ENCODE data around the gene SLC9A3.

DNA sequence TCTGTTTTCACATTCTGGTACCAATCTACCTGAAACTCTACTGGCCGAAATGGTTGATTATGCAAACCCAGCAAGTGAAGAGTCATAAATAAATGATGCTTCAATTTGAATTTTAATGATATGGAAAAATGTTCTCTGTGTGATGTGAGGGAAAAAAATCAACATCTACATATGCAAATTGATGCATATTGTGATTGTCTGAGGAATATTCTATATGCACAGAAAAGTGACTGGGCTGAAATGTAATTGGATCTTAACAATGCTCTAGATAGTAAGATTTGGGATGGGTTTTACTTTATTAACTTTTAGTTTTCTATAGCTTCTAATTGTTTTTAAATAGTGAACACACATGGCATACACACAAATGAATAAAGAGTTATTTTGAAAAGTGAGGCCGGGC is 25.0 kb upstream of the SLC9A3 start:
- no peak for TF ChIP-seq SP1 (IDR thresholded peaks at IDR 0.05; ENCODE audit: low read depth)
- no peak for TF ChIP-seq ELF1 (IDR thresholded peaks at IDR 0.05; ENCODE audit: borderline replicate concordance, low read depth)
- TF ChIP-seq, protein P1, sequence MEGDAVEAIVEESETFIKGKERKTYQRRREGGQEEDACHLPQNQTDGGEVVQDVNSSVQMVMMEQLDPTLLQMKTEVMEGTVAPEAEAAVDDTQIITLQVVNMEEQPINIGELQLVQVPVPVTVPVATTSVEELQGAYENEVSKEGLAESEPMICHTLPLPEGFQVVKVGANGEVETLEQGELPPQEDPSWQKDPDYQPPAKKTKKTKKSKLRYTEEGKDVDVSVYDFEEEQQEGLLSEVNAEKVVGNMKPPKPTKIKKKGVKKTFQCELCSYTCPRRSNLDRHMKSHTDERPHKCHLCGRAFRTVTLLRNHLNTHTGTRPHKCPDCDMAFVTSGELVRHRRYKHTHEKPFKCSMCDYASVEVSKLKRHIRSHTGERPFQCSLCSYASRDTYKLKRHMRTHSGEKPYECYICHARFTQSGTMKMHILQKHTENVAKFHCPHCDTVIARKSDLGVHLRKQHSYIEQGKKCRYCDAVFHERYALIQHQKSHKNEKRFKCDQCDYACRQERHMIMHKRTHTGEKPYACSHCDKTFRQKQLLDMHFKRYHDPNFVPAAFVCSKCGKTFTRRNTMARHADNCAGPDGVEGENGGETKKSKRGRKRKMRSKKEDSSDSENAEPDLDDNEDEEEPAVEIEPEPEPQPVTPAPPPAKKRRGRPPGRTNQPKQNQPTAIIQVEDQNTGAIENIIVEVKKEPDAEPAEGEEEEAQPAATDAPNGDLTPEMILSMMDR (IDR thresholded peaks at IDR 0.05 in 2 of 3, conservative IDR thresholded peaks at IDR 0.05 in 1 of 3; ENCODE audit: borderline replicate concordance in 1 of 3, insufficient read depth in 1 of 3, low read depth in 2 of 3, low read length in 2 of 3): no peak
- TF ChIP-seq, protein P2, sequence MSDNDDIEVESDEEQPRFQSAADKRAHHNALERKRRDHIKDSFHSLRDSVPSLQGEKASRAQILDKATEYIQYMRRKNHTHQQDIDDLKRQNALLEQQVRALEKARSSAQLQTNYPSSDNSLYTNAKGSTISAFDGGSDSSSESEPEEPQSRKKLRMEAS (IDR thresholded peaks at IDR 0.05): no peak
- TF ChIP-seq RAD21 (IDR thresholded peaks at IDR 0.05; ENCODE audit: low read depth): no peak
- TF ChIP-seq SRF (IDR thresholded peaks at IDR 0.05; ENCODE audit: low read depth): no peak
- TF ChIP-seq JUND (IDR thresholded peaks at IDR 0.05): no peak
